HepG2 (cell line): ENCODE data around the gene MAP2K2. TPM values are rescaled to one million over a fixed set of nuclear protein-coding genes. Genes with fewer than 3 reads are reported as not detected.

Experiments
- E2F2 ChIP-seq: sonication (generic); formaldehyde crosslinking; IDR thresholded peaks from 2 replicates; pipeline ENCODE4 v1.4.0; 2020; ENCODE audit warnings: missing genetic modification reagents, borderline replicate concordance
- HNF1A ChIP-seq, 2 experiments: sonication (generic) in 1 of 2; formaldehyde crosslinking in 1 of 2; IDR thresholded peaks; 2 replicates each; pipeline versions ENCODE4 v1.4.0 to v1.6.1; 2016 to 2020; ENCODE audit warnings: borderline replicate concordance in 1 of 2, low read depth in 1 of 2, mild to moderate bottlenecking in 1 of 2, missing genetic modification reagents in 1 of 2
- HOMEZ ChIP-seq: IDR thresholded peaks from 2 replicates; pipeline ENCODE4 v1.6.1; 2016; ENCODE audit warnings: low read depth
- MAZ ChIP-seq, 2 experiments: sonication (generic) in 1 of 2; formaldehyde crosslinking in 1 of 2; IDR thresholded peaks; 2 replicates each; pipeline versions ENCODE4 v1.5.0 to v1.6.1; 2012 to 2020; ENCODE audit warnings: low read depth in 2 of 2, mild to moderate bottlenecking in 2 of 2, borderline replicate concordance in 1 of 2, improper control_type of control experiment in 1 of 2, low read length in 1 of 2, missing genetic modification reagents in 1 of 2, moderate library complexity in 1 of 2
- PATZ1 ChIP-seq: sonication (generic); formaldehyde crosslinking; IDR thresholded peaks from 2 replicates; pipeline ENCODE4 v1.4.0; 2020; ENCODE audit warnings: missing genetic modification reagents
- REST ChIP-seq, 2 experiments: IDR thresholded peaks; 2 replicates each; pipeline ENCODE4 v1.6.1; 2011 to 2012; ENCODE audit warnings: low read length in 2 of 2, borderline replicate concordance in 1 of 2, low read depth in 1 of 2, mild to moderate bottlenecking in 1 of 2, moderate library complexity in 1 of 2
- RXRA ChIP-seq: sonication (generic); formaldehyde crosslinking; IDR thresholded peaks from 2 replicates; pipeline ENCODE4 v1.5.1; 2020; ENCODE audit warnings: missing genetic modification reagents
- SAFB2 ChIP-seq: sonication (generic); formaldehyde crosslinking; IDR thresholded peaks from 2 replicates; pipeline ENCODE4 v1.5.1; 2020; ENCODE audit warnings: missing genetic modification reagents, low read depth, mild to moderate bottlenecking, borderline replicate concordance
- TCF7 ChIP-seq: sonication (generic); IDR thresholded peaks from 2 replicates; pipeline ENCODE4 v1.6.1; 2016; ENCODE audit warnings: antibody characterized with exemption, low read depth
- ZFY ChIP-seq: sonication (generic); formaldehyde crosslinking; IDR thresholded peaks from 2 replicates; pipeline ENCODE4 v1.4.0; 2020; ENCODE audit warnings: missing genetic modification reagents
- ZNF629 ChIP-seq: sonication (generic); formaldehyde crosslinking; conservative IDR thresholded peaks from 2 replicates; pipeline ENCODE4 v1.5.0; 2020; ENCODE audit warnings: missing genetic modification reagents
- ZNF768 ChIP-seq: sonication (generic); formaldehyde crosslinking; IDR thresholded peaks from 2 replicates; pipeline ENCODE4 v1.4.0; 2020; ENCODE audit warnings: missing genetic modification reagents
- polyA plus RNA-seq, 8 experiments: library from polyadenylated mRNA; depleted of rRNA in 3 of 8; stranded (reverse) in 7 of 8; unstranded in 1 of 8; fragments of >200 nt; fragmentation: Illumina TruSeq in 4 of 8; extraction: Trizol in 4 of 8; gene quantifications; 2 replicates each; pipeline versions ENCODE4 v1.2.1 to v1.2.3, GENCODE V29; 2011 to 2016; ENCODE audit warnings: low read depth in 4 of 8, missing spikeins in 1 of 8, mixed read lengths in 1 of 8; ENCODE audit not compliant: insufficient read depth in 1 of 8
- total RNA-seq, 5 experiments: library from RNA; depleted of rRNA; stranded (reverse); fragments of >200 nt; fragmentation: Illumina TruSeq; extraction: Trizol; gene quantifications; 2 replicates each; pipeline ENCODE4 v1.2.3, GENCODE V29; 2016; ENCODE audit warnings: low read depth in 1 of 5

MAP2K2 gene
- total and polyA plus RNA-seq, 2 of the 13 experiments (the other 11 are each of a cell fraction or from before 2014, with no cell fraction given), result 70.3 to 80.9 TPM

GRCh38 chr19:4062419-4063368 is 61.2 kb downstream of the MAP2K2 start (continued):
- TF ChIP-seq PATZ1 (CRISPR knock-in tag), result 0 out of 2 replicates have a peak, but pooled peaks have one; percentile 12
- TF ChIP-seq ZNF768 (CRISPR knock-in tag), result peak; percentile 92
- no peak for TF ChIP-seq E2F2 (CRISPR knock-in tag)
- no peak for TF ChIP-seq HOMEZ (CRISPR knock-in tag)
- peak; percentile 29; the same call in 1 of the 2 replicates for TF ChIP-seq RXRA (CRISPR knock-in tag)
- TF ChIP-seq REST (IDR thresholded peaks at IDR 0.05; ENCODE audit: borderline replicate concordance in 1 of 2, low read depth in 1 of 2, low read length in 2 of 2), result no peak
- peak; percentile 98 for TF ChIP-seq ZNF629 (CRISPR knock-in tag)
- TF ChIP-seq MAZ (IDR thresholded peaks at IDR 0.05; ENCODE audit: borderline replicate concordance, low read depth, low read length), result no peak
- peak; percentile 30; the same call in 1 of the 2 replicates for TF ChIP-seq MAZ (CRISPR knock-in tag; IDR thresholded peaks at IDR 0.05; ENCODE audit: low read depth)
- TF ChIP-seq ZFY (CRISPR knock-in tag), result no peak
- no peak for TF ChIP-seq HNF1A (IDR thresholded peaks at IDR 0.05; ENCODE audit: low read depth)
- 0 out of 2 replicates have a peak, but pooled peaks have one; percentile 23 for TF ChIP-seq HNF1A (CRISPR knock-in tag; IDR thresholded peaks at IDR 0.05; ENCODE audit: borderline replicate concordance)
- 0 out of 2 replicates have a peak, but pooled peaks have one; percentile 18 for TF ChIP-seq SAFB2
- no peak for TF ChIP-seq TCF7
